DMS 273 treated with DMSO at 0.1 percent for 48 hours (cell line): ENCODE data around the gene CIDEC.
"Not testable (repeated sequence)": the region's sequence is repeated elsewhere in the genome, so short reads cannot be mapped to it uniquely, and the experiment has no call there.

Experiments used
- DNase-seq: peaks from one replicate; lab custom pipeline; 2025; lab: John Stamatoyannopoulos, UW

CIDEC gene

DNA sequence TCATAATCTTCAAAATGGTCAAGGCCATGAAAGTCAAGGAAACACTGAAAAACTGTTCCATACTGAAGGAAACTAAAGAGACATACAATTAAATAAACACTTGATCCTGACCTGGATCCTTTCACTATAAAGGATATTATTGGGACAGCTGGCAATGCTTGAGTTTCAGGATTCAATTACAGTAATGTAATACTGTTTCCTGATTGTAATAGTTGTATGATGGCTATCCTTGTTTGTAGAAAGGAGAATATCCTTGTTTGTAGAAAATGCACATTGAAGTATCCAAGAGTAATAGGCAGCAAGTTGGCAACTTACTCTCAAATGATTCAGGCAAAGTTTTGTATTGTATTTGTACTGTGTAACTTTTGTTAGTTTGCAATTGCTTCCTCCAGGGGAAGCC, 4.6 kb downstream of the CIDEC start:
- DNase-seq = peak; percentile 13

DNA sequence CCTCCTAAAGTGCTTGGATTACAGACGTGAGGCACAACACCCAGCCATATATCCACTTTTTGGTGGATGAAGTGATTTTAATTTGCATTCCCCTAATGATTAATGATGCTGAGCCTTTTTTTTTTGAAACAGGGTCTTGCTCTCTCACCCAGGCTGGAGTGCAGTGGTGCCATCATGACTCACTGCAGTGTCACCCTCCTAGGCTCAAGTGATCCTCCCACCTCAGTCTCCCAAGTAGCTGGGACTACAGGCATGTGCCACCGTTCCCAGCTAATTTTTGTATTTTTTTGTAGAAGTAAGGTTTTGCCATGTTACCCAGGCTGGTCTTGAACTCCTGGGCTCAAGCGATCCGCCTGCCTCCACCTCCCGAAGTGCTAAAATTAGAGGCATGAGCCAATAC, 8.0 kb downstream of the CIDEC start:
- not testable (repeated sequence) for DNase-seq

DNA sequence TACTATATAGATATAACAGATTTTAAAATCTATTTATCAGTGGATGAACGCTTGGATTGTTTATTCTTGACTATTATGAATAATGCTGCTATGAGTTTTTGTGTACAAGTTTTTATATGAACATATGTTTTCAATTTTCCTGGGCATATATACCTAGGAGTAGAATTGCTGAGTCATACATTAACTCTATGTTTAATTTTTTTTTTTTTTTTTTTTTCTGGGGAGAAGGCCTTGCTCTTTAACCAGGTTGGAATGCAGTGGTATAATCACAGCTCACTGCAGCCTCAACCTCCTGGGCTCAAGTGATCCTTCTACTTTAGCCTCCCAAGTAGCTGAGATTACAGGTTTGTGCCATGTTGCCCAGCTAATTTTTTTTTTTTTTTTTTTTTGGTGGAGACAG, 9.1 kb downstream of the CIDEC start:
- DNase-seq = no peak

DNA sequence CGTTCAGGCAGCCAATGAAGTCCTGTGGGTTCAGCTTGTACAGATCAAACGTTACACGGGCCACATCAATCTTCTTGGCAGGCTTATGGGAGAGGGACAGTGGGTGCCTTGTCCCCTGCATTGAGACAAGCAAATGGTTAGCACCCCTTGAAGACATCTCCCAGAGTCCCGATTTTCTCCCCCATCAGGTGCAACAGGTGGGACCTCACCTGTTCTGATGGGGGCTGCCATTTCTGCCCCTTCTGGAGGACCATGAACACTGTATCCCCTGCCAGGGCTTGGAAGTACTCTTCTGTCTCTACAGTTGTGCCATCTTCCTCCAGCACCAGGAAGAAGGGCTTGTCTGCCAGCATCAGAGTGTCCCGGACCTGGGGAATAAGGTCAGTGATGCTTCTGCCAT, 10.1 kb downstream of the CIDEC start:
- DNase-seq = no peak

DNA sequence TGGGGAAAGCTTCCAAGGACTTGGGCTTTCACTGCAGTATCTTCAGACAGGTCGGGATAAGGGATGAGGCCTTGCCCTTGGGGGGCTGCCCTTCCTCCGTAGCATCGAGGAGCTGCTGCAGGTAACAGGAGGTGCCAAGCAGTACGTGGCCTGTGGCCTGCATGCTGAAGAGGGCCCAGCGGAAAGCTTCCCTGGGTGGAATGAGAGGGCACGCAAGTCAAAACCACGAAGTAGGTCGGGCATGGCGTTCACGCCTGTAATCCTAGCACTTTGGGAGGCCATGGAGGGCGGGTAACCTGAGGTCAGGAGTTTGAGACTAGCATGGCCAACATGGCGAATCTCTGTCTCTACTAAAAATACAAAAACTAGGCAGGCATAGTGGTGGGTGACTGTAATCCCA, 12.9 kb downstream of the CIDEC start:
- no peak for DNase-seq

DNA sequence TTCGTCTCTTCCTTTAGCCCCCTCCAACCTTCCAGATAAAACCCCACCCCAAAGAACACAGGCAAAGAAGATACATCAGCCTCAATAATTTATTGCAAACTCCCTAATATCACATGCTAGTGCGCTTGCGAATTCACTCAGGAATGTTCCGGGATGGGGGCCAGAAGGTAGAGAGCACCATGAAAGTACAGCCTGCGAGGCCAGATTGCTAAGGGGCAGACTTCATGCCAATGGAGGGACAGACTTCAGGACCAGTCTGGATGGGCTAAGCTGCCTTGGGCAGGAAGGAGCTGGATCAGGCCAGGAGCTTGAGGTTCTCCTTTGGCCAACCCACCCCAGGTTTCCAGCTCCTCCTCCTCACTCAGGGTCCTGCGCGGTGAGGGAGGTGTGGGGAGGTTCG, 13.4 kb downstream of the CIDEC start:
- no peak for DNase-seq

DNA sequence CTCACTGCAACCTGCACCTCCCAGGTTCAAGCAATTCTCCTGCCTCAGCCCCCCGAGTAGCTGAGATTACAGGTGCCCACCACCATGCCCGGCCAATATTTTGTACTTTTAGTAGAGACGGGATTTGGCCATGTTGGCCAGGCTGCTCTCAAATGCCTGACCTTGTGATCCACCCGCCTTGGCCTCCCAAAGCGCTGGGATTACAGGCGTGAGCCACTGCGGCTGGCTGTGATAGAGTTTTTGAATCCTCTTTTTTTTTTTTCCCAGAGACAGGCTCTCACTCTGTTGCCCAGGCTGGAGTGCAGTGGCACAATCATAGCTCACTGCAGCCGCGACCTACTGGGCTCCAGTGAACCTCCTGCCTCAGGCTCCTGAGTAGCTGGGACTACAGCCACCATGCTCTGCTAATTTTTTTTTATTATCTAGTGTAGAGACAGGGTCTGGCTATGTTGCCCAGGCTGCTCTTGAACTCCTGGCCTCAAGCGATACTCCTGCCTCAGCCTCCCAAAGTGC, 14.9 kb downstream of the CIDEC start:
- DNase-seq = not testable (repeated sequence)

DNA sequence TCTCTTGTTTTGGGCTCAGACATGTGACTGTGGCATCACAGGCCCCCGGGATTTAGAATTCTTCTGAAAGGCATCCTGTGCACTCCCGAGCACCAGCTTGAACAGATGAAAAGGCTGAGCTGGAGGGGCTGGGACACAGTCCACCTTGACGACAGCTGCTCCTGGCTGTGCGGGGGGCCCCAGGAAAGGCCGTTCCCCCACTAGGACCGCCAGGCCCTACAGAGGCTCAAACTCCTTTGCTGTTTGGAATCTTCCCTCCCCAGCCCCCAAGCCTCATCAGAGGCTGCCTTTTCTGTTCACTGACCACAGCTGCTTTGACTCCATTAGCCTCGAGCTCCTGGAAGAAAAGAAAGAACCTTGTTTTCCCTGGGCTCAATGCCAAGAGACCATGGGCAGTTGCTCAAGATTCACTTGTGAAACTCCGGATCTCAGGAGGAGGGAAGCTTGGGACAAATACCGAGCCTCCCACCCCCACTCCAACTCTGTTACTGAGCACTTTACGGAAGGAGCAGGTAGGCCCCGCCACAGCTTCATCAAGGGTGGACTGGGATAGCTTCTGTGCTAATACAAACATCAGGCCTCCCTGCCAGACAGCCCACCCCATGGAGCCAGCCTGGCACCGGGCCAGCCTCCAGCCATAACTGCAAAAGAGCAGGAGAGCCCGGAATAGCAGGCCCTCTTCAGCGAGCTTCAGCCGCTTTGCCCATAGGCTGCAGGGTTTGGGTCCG, 15.7 kb downstream of the CIDEC start:
- peak; percentile 16 for DNase-seq

DNA sequence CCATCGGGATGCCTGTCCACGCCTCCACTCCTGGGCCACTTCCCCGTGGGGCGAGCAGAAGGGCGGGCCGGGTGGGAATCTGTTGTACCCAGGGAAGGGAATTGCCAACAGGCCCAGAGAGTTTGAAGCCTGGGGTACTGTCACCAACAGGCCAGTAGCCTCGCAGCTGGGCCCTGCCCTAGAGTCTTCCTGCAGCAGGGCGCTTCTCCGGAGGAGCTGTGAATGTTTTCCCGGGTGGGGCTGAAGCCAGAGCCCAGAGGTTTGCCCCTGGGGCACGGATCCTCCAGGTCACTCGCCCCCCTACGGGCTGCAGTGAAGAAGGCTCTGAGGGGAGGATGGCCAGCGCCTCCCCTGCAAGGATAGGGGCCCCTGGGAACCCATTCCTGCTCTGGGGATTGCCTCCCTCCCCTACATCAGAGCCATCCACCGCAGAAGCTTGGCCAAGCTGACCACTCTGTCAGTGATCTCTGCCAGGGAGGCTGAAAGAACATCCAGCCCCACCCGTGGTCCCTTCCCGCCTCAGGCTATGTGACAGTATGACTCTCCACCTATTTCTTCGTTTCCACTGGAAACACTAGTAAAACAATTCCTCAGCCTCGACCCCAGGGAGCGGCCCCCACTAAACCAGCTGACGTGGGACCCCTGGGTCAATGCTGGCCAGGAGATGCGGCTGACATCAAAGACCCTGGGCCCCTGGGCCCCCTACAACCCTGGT, 16.8 kb downstream of the CIDEC start:
- no peak for DNase-seq

DNA sequence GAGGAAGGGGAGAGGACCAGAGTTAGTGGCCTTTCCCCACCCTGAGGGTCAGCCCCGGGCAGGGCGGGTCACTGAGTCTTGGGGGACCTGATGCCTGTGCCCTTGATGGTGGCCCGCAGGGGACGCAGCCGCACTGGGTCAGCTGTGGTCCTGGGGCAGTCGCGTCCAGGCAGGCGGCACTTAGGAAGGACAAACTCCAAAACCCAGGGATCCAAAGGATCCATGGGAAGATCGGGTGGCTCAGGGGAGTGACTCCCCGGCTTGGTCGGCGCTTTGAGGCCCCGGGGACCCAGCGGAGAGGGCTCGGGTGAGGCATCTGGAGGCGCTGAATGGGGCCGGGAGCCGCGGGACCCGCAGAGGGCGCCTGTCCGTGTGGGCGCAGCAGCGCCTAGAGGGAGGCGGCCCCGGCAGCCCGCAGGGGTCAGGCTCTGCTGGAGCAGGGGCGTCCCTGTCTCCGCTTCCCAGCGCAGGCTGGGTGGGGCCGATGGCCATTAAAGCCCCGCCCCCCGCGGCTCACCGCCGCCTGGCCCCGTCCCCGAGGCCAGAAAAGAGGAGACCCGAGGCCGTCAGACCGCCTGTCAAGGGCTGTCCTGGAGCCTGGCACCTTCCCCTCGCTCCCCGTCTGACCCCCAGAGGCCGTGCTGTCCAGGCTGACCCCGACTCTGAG, 17.5 kb downstream of the CIDEC start:
- DNase-seq = no peak

DNA sequence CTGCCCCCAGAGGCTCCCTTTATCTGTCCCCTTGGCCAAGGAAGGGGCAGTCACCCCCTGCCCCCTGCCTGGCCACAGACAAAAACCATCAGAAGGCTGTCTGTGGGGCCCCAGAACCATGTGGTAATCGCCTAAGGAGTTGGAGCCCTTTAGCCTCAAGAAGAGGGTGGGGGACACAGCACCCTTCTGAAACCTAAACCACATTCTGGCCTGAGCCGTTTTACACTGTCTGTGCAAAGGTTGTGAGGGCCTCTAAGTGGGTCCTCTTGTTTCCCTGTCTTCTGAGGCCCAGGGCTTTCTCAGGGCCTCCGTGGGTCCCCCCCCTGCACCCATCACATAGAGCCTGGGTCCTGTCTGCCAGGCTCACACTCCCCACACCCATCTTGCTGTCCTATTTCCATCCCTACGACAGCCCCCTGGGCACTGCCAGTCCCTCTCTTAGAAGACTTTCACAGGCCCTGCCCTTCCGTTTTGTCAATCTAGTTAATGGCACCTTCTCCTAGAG, 18.4 kb downstream of the CIDEC start:
- no peak for DNase-seq

DNA sequence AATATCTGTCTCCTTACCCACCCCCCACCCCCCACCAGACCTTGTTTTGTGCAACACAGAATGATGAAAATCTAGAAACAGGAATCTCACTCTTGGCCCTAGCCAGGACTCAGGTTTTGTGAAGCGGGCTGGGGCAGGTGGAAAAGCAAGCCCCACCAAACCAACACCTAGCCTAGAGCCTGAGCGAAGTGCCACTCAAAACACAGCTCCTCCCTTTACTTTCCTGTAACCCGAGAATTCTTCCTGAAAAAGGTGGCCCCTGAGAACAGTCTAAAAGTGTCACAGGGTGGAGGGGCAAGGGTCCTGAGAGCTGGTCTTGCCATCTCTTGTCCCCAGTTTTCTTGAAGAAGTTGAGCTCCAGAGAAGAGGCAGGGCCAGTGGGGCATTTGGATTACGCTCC, 18.9 kb downstream of the CIDEC start:
- DNase-seq = no peak

DNA sequence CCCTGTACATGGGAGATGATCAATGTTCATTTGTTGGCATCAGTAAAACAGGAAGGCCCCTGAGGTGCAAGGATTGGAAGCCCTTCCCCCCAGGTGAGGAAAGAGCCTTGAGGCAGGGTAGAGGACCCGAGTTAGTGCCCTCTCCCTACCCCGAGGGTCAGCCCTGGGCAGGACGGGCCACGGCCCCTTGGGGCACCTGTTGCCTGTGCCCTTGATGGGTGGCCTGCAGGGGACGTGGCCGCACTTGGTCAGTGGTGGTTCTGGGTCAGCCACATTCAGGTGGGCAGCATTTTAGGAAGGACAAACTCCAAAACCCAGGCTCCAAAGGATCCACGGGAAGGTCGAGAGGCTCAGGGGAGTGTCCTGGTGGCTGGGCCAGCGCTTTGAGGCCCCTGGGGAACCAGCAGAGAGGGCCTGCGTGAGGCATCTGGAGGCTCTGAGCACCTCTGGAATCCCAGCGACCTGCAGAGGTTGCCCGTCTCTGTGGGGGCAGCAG, 20.5 kb downstream of the CIDEC start:
- no peak for DNase-seq

DNA sequence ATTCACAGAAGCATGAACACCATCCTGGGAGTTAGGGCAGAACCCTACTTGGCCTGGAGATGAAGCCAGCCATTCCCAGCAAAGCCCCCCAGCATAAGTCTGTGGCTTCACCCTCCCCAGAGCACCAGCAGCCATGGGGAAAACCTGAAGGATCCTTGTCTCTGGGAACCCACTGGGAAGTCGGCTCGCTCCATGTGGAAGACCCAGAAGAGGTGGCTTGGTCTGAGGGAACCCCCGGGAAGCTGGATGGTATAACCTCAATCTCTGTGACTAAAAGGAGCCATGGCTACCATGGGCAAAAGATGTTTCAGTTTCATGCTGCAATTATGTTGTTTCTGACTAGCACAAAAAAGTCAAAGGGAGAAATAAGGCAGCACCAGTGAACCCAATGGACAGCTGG, 24.5 kb downstream of the CIDEC start:
- no peak for DNase-seq

DNA sequence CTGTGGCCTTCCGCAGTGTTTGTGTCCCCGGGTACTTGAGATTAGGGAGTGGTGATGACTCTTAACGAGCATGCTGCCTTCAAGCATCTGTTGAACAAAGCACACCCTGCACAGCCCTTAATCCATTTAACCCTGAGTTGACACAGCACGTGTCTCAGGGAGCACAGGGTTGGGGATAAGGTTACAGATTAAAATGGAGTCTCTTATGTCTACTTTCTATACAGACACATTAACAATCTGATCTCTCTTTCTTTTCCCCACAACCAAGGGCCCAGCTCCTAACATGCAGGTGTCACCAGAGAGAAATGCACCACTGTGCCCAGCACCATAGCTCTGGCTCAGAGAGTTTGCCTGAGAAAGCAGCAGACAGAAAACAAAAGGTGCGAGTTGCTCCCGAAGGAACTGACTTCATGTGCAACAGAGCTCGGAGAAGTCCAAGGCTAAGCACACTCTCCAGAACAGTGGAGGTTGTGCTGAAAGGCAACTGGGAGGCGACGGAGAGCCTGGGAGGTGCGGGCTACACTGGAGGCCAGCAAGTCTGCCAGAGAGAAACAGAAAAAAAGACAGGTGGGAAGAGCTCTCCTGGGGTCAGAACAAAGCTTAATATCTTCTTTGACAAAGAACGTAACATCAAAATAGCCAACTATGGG, 25.6 kb downstream of the CIDEC start:
- DNase-seq = not testable (repeated sequence)

DNA sequence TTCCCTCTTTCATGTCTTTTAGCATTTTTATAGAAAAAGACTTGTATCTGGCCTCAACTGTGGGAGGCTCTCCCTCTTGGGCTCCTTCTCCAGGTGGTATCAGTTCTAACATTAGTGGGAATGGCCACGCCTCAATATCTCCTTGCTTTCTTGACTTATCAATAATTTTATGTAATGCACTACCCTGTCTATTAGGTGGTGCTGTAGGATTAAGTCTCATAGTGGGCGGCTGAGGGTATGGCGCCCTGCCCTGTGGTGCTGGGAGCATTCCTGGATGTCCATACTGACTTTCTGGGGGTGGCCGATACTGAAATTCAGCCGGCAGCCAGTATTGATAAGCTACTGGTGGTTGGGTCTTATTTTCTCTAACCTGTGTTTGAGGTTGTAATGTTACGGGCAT, 27.5 kb downstream of the CIDEC start:
- DNase-seq = no peak

DNA sequence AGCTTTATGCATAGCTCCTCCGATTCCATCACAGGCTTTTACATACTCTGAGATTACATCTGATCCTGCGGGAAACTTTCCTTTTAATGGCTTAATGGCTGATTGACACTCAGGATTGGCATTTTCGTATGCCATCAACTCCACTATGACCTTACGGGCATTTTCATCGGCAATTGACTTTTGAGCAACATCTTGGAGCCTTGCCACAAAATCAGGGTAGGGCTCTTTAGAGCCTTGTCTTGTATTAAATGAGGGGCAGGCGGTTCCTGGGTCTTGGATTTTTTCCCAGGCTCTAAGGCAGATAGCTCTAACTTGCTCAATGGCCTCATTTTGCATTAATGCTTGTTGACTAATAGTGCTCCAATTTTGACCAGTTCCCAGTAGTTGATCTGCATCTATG, 28.1 kb downstream of the CIDEC start:
- not testable (repeated sequence) for DNase-seq

DNA sequence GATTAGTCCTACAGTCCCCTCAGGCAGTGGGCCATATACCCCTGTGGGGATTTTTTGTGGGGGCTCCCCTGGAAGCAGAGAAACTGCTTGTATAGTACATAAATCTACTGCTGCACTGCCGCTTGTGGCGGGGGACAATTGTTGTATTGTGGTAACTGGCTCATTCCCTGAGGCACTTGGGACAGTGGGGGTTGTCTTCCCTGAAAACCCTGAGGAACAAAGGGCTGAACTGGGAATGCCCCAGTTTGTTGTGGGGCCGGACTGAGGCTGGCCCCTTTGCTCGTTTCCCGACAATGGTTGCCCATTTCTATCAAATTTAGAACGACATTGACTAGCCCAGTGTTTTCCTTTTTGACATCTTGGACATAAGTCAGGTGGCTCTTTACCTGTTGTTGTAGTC, 28.7 kb downstream of the CIDEC start:
- not testable (repeated sequence) for DNase-seq

DNA sequence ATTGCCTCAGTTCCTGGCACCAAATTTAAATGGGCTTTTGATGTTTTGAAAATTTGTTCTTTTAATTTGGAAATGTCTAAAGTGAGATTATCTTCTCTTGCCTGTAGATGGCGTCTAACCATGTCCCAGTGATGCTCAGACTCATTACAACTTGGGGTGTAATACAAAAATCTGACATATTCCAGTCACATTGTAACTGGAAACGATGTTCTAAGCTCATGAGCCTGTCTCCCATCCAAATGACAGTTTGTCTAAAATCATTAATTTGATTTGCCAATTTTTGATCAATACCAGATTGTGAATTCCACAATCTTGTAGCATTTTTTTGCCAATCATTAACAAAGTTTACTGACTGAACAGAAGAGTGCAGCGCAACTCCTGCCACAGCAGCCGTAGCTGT, 31.2 kb downstream of the CIDEC start:
- DNase-seq = not testable (repeated sequence)

DNA sequence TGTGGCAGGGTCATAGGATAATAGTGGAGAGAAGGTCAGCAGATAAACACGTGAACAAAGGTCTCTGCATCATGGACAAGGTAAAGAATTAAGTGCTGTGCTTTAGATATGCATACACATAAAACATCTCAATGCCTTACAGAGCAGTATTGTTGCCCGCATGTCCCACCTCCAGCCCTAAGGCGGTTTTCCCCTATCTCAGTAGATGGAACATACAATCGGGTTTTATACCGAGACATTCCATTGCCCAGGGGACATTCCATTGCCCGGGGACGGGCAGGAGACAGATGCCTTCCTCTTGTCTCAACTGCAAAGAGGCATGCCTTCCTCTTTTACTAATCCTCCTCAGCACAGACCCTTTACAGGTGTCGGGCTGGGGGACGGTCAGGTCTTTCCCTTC, 32.2 kb downstream of the CIDEC start:
- not testable (repeated sequence) for DNase-seq

DNA sequence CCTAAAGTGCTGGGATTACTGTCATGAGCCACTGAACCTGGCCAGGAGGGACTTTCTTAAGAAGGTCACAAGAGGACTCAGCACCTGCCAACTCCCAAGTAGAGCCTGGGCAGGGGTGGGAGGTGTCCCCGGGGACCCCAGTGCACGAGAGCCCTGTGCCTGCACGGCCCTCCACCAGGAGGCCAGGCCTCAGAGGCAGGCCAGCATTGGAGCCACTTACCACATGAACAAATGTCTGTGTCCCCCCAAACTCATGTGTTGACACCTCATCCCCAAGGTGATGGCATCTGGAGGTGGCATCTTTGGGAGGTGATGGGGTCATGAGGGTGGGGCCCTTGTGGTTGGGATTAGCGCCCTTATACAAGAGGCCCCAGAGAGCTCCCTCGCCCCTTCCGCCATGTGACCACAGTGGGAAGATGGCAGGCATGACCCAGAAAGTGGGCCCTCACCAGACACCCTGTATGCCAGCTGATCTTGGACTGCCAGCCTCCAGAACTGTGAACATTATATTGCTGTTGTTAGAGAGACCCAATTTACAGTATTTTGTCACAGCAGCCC, 33.0 kb downstream of the CIDEC start:
- no peak for DNase-seq

DNA sequence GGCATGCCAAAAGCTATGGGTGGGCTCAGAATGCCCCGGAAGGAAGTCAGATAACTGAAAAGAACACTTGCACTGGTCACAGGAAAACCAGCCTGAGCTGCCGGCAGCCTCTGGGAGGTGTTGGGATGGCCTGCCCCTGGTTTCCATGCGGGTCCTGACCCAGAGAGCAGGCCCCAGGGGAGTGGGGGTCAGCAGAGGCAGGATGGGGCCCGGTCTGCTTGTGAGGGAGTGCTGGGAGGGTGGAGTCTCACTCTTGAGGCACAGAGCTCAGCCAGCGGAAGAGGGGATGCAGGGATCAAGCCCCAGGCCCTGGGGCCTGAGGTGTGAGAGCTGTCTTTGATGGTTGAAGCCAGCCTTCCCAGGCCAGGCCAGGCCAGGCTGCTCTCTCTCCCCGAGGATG, 33.8 kb downstream of the CIDEC start:
- DNase-seq = no peak
